SHP77 (cell line): ENCODE results near the gene ASB18.
A peak's percentile ranks its signal among the peaks of the same experiment; 100 is the strongest.

ENCODE experiments used
- DNase-seq, 2 experiments: peaks; one replicate each; lab custom pipeline; 2025; lab: John Stamatoyannopoulos, UW

The ASB18 gene

GRCh38 chr2:236173729-236174607 lies 90.2 kb downstream of the ASB18 start:
- DNase-seq, result no peak

GRCh38 chr2:236173036-236173728 lies 91.0 kb downstream of the ASB18 start:
- no peak for DNase-seq

GRCh38 chr2:236172255-236173035 lies 91.8 kb downstream of the ASB18 start:
- DNase-seq, result no peak

- no peak for DNase-seq
Measured at GRCh38 chr2:236171680-236172254, 92.4 kb downstream of the ASB18 start.

- DNase-seq, result no peak
Measured at GRCh38 chr2:236171181-236171679, 93.0 kb downstream of the ASB18 start.

- no peak for DNase-seq
Measured at GRCh38 chr2:236170590-236171165, 93.5 kb downstream of the ASB18 start.

- no peak for DNase-seq
Measured at GRCh38 chr2:236169741-236170589, 94.2 kb downstream of the ASB18 start.

GRCh38 chr2:236169151-236169721 lies 95.0 kb downstream of the ASB18 start:
- no peak for DNase-seq

- peak; percentile 81 to 88 for DNase-seq
Measured at GRCh38 chr2:236168110-236169080, 95.8 kb downstream of the ASB18 start, which contains the start of gene GBX2. TSS of gene GBX2 (minus strand) at chr2:236168386. CDS start at chr2:236167971, 415 bp downstream.

- peak; percentile 34 to 61 for DNase-seq
Measured at GRCh38 chr2:236167297-236168109, 96.7 kb downstream of the ASB18 start.

- DNase-seq, result no peak
Measured at GRCh38 chr2:236166796-236167296, 97.4 kb downstream of the ASB18 start.

- DNase-seq, result no peak
Measured at GRCh38 chr2:236165842-236166795, 98.1 kb downstream of the ASB18 start.

- no peak for DNase-seq
Measured at GRCh38 chr2:236164925-236165841, 99.0 kb downstream of the ASB18 start.

- no peak for DNase-seq
Measured at GRCh38 chr2:236164201-236164924, 99.8 kb downstream of the ASB18 start.
